Natural killer cell (primary cell): ENCODE data around the gene KLHDC8B. TPM values are rescaled to one million over a fixed set of nuclear protein-coding genes. Genes with fewer than 3 reads are reported as not detected.

Experiments used
- ATAC-seq, 3 donors: fragments of 150-1000 bp in 2 of 3; fragments of 200-7000 bp in 1 of 3; cut with Tn5 transposase; 1 replicate in 1 of 3; 2 replicates in 2 of 3; pipeline ENCODE4 v1.10.0; 2021; ENCODE audit warnings: mild to moderate bottlenecking in 2 of 3, moderate library complexity in 2 of 3
- DNase-seq, 2 donors: peaks; one replicate each; pipeline versions ENCODE4 v3.0.0 to v3.0.0-alpha.2; 2013 to 2021; ENCODE audit warnings: mixed read lengths in 1 of 2
- H3K27ac ChIP-seq: one replicate; pipeline ENCODE4 v1.5.1; 2013; ENCODE audit warnings: mild to moderate bottlenecking, low read length
- H3K27me3 ChIP-seq: one replicate; pipeline ENCODE4 v1.6.1; 2013; ENCODE audit warnings: low read length; ENCODE audit not compliant: control insufficient read depth, insufficient read depth
- H3K36me3 ChIP-seq: one replicate; pipeline ENCODE4 v1.6.1; 2013; ENCODE audit warnings: low read length; ENCODE audit not compliant: control insufficient read depth, insufficient read depth
- H3K4me1 ChIP-seq: one replicate; pipeline ENCODE4 v1.6.1; 2013; ENCODE audit warnings: low read length; ENCODE audit not compliant: control insufficient read depth, insufficient read depth
- H3K4me3 ChIP-seq: one replicate; pipeline ENCODE4 v1.5.1; 2013; ENCODE audit warnings: low read length
- H3K9me3 ChIP-seq: one replicate; pipeline ENCODE4 v1.6.1; 2013; ENCODE audit warnings: low read length; ENCODE audit not compliant: control insufficient read depth, insufficient read depth
- H3K27ac Mint-ChIP-seq, 2 donors: one replicate each; pipeline ENCODE4 v1.8.0; 2022; ENCODE audit warnings: mild to moderate bottlenecking in 2 of 2, mixed read lengths in 2 of 2, moderate library complexity in 1 of 2
- H3K27me3 Mint-ChIP-seq, 2 donors: one replicate each; pipeline ENCODE4 v1.8.0; 2022; ENCODE audit warnings: low read depth in 2 of 2, mixed read lengths in 2 of 2
- H3K36me3 Mint-ChIP-seq: one replicate; pipeline ENCODE4 v1.8.0; 2022; ENCODE audit warnings: mixed read lengths
- H3K4me1 Mint-ChIP-seq, 2 donors: one replicate each; pipeline ENCODE4 v1.8.0; 2022; ENCODE audit warnings: mixed read lengths in 2 of 2
- H3K4me3 Mint-ChIP-seq: one replicate; pipeline ENCODE4 v1.8.0; 2022; ENCODE audit warnings: mild to moderate bottlenecking, moderate library complexity, mixed read lengths
- H3K9me3 Mint-ChIP-seq, 2 donors: one replicate each; pipeline ENCODE4 v1.8.0; 2022; ENCODE audit warnings: mixed read lengths in 2 of 2
- WGBS: methylation state at CpG from one replicate; pipeline ENCODE4 v1.1.7; 2013; ENCODE audit warnings: missing lambda C conversion rate; ENCODE audit not compliant: insufficient coverage; 5-methylcytosine and 5-hydroxymethylcytosine counted together
- intact Hi-C: fragments of 100-400 bp; cut with micrococcal nuclease; formaldehyde crosslinking; loops from one replicate; pipeline ENCODE4 v1.14.2; 2022
- total RNA-seq, 4 donors: library from RNA; stranded (reverse); fragments of 120-200 nt in 1 of 4; gene quantifications; one replicate each; pipeline versions ENCODE4 v1.2.3 to v1.2.4, GENCODE V29; 2013 to 2022
- TF ChIP-seq, protein P1 (sequence below): fragments of 200-600 bp; IDR thresholded peaks from one replicate; pipeline ENCODE4 v1.8.0; 2022; ENCODE audit warnings: antibody characterized with exemption

Gene KLHDC8B
- total RNA-seq, 3 donors from 2014 or later (not counting 1 experiment from before 2014, with no cell fraction given), result 2.4 to 7.0 (median 3.5) TPM

DNA sequence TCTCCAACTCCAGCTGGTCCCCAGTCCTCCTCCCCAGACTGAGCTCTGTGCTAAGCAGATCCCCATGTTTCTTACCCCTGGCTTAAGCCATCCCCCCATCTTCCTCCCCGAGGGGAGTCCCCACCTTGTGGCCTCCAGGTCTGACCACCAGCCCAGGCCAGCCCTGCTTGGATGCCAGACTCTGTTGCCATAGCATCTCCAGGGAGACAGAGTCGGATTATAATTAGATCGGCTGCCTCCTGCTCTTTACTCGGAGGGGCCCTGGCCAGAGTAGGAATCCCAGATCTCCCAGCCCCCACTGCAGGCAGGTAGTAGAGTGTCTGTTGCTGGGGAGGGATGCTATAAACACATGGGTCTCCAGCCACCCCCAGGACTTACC lies 2.4 kb downstream of the KLHDC8B start:
- H3K27ac Mint-ChIP-seq, result no peak overlapping the region
- no peaks in the 10 kb centered on the region for H3K36me3 Mint-ChIP-seq
- no peaks in the 10 kb centered on the region for H3K9me3 Mint-ChIP-seq
- no peak for DNase-seq
- Histone ChIP-seq H3K4me3 (no peak overlapping the region), H3K9me3 (no peaks in the 10 kb centered on the region), H3K27me3 (no peaks in the 10 kb centered on the region), H3K27ac (no peak overlapping the region), H3K36me3 (no peaks in the 10 kb centered on the region), H3K4me1 (peaks cover 18% of the 10 kb centered on the region)
- 93% methylated on average over 4 of the region's 4 CpGs for WGBS
- peaks cover 0 to 3% of the 10 kb centered on the region in 2 donors for H3K27me3 Mint-ChIP-seq
- ATAC-seq, result no peak
- peaks cover 10 to 16% of the 10 kb centered on the region in 2 donors for H3K4me1 Mint-ChIP-seq
- TF ChIP-seq, protein P1, sequence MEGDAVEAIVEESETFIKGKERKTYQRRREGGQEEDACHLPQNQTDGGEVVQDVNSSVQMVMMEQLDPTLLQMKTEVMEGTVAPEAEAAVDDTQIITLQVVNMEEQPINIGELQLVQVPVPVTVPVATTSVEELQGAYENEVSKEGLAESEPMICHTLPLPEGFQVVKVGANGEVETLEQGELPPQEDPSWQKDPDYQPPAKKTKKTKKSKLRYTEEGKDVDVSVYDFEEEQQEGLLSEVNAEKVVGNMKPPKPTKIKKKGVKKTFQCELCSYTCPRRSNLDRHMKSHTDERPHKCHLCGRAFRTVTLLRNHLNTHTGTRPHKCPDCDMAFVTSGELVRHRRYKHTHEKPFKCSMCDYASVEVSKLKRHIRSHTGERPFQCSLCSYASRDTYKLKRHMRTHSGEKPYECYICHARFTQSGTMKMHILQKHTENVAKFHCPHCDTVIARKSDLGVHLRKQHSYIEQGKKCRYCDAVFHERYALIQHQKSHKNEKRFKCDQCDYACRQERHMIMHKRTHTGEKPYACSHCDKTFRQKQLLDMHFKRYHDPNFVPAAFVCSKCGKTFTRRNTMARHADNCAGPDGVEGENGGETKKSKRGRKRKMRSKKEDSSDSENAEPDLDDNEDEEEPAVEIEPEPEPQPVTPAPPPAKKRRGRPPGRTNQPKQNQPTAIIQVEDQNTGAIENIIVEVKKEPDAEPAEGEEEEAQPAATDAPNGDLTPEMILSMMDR, result no peak
- intact Hi-C loops, result no loop called here
- no peak overlapping the region for H3K4me3 Mint-ChIP-seq

DNA sequence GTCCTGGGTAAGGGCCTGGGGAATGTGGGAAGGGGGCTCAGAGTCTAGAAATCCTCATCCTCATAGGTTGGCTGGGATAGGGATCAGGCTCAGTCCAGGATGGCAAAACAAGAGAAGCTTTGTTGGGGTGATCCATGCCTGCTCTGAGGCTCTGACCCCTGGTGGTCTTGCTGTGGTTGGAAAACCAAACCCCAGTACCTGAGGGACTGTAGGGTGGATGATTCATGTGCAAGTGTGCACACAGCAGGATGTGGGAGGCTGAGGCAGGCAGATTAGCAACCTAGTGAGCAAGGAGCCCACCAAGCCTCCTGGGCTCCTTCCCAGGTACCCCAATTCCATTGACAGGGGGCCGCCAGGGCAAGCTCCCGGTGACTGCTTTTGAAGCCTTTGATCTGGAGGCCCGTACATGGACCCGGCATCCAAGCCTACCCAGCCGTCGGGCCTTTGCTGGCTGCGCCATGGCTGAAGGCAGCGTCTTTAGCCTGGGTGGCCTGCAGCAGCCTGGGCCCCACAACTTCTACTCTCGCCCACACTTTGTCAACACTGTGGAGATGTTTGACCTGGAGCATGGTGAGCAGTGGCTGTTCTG lies 3.1 kb downstream of the KLHDC8B start:
- peaks cover 18% of the 10 kb centered on the region for H3K4me1 ChIP-seq
- Mint-ChIP-seq H3K36me3 (no peaks in the 10 kb centered on the region), H3K4me3 (no peak overlapping the region), H3K4me1 (peaks cover 10 to 16% of the 10 kb centered on the region in 2 donors), H3K27me3 (peaks cover 0 to 10% of the 10 kb centered on the region in 2 donors), H3K27ac (no peak overlapping the region), H3K9me3 (no peaks in the 10 kb centered on the region)
- no peak overlapping the region for H3K27ac ChIP-seq
- ATAC-seq (no peak), DNase-seq (no peak)
- H3K36me3 ChIP-seq, result no peaks in the 10 kb centered on the region
- WGBS, result 97% methylated on average over 9 of the region's 9 CpGs
- H3K4me3 ChIP-seq, result no peak overlapping the region
- intact Hi-C loops, result no loop called here
- TF ChIP-seq, protein P1, result no peak
- no peaks in the 10 kb centered on the region for H3K27me3 ChIP-seq
- no peaks in the 10 kb centered on the region for H3K9me3 ChIP-seq

DNA sequence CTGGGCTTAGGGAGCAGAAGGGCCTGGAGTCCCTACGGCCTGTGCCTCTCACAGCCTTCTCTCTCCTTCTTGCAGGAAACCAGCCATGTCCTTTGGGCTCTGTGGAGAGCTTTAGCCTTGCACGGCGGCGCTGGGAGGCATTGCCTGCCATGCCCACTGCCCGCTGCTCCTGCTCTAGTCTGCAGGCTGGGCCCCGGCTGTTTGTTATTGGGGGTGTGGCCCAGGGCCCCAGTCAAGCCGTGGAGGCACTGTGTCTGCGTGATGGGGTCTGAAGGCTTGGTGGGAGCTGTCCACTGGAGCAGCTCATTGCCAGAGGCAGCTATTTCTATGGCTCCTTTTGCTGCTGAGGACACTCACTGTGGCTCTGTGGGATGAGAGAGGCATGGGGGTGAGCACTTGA lies 4.1 kb downstream of the KLHDC8B start:
- Histone ChIP-seq H3K4me1 (peaks cover 17% of the 10 kb centered on the region), H3K36me3 (no peaks in the 10 kb centered on the region), H3K27ac (no peak overlapping the region), H3K4me3 (no peak overlapping the region), H3K9me3 (no peaks in the 10 kb centered on the region), H3K27me3 (peaks cover 3% of the 10 kb centered on the region)
- no peak for DNase-seq
- Mint-ChIP-seq H3K9me3 (no peaks in the 10 kb centered on the region), H3K36me3 (no peaks in the 10 kb centered on the region), H3K4me1 (peaks cover 10 to 11% of the 10 kb centered on the region in 2 donors), H3K4me3 (no peak overlapping the region), H3K27me3 (peaks cover 0 to 12% of the 10 kb centered on the region in 2 donors), H3K27ac (no peak overlapping the region)
- ATAC-seq, result no peak
- WGBS, result 94% methylated on average over 8 of the region's 8 CpGs
- TF ChIP-seq, protein P1, result no peak
- intact Hi-C loops, result no loop called here

- Histone ChIP-seq H3K4me3 (no peak overlapping the region), H3K27ac (no peak overlapping the region), H3K4me1 (peaks cover 1% of the 10 kb centered on the region), H3K27me3 (peaks cover 3% of the 10 kb centered on the region), H3K9me3 (no peaks in the 10 kb centered on the region), H3K36me3 (no peaks in the 10 kb centered on the region)
- Mint-ChIP-seq H3K4me1 (peaks cover 2% of the 10 kb centered on the region in 2 donors), H3K27ac (no peak overlapping the region), H3K27me3 (peaks cover 0 to 12% of the 10 kb centered on the region in 2 donors), H3K9me3 (no peaks in the 10 kb centered on the region), H3K4me3 (no peak overlapping the region), H3K36me3 (no peaks in the 10 kb centered on the region)
- ATAC-seq (no peak), DNase-seq (no peak)
- TF ChIP-seq, protein P1, result no peak
- 49% methylated on average over 2 of the region's 2 CpGs for WGBS
- intact Hi-C loops, result no loop called here
Measured at GRCh38 chr3:49177073-49177472, 5.7 kb downstream of the KLHDC8B start.
